HG03354 (cell line): Measurements from ENCODE around the gene ATG101.
A peak's percentile ranks its signal among the peaks of the same experiment; 100 is the strongest.

Source experiments
- ATAC-seq: cut with Tn5 transposase; IDR thresholded peaks from one replicate; pipeline ENCODE4 v1.9.1; 2021; ENCODE audit warnings: mild to moderate bottlenecking; ENCODE audit not compliant: unreplicated experiment, poor library complexity, severe bottlenecking

The ATG101 gene

GRCh38 chr12:52056801-52057637 lies 12.8 kb upstream of the ATG101 start:
- no peak for ATAC-seq

GRCh38 chr12:52057638-52058576 lies 11.9 kb upstream of the ATG101 start:
- no peak for ATAC-seq

GRCh38 chr12:52058631-52059361 lies 11.0 kb upstream of the ATG101 start:
- no peak for ATAC-seq

- ATAC-seq, result no peak
Observed at GRCh38 chr12:52059582-52060497, 9.9 kb upstream of the ATG101 start.

- ATAC-seq, result no peak
Observed at GRCh38 chr12:52060498-52061177, 9.1 kb upstream of the ATG101 start.

GRCh38 chr12:52061470-52062166 lies 8.2 kb upstream of the ATG101 start:
- ATAC-seq, result no peak

GRCh38 chr12:52062167-52063081 lies 7.4 kb upstream of the ATG101 start:
- ATAC-seq, result no peak

- ATAC-seq, result no peak
Observed at GRCh38 chr12:52063082-52063924, 6.5 kb upstream of the ATG101 start.

GRCh38 chr12:52063981-52064649 lies 5.7 kb upstream of the ATG101 start:
- no peak for ATAC-seq

- ATAC-seq, result no peak
Observed at GRCh38 chr12:52066346-52067080, 3.3 kb upstream of the ATG101 start.

- no peak for ATAC-seq
Observed at GRCh38 chr12:52067081-52067374, 2.8 kb upstream of the ATG101 start.

GRCh38 chr12:52070185-52070925 lies 577 bp downstream of the ATG101 start:
- ATAC-seq, result peak; percentile 31

- no peak for ATAC-seq
Observed at GRCh38 chr12:52073531-52074381, 4.0 kb downstream of the ATG101 start.
